MG63 (cell line): ENCODE measurements around the gene ELL. TPM values are rescaled to one million over a fixed set of nuclear protein-coding genes. Genes with fewer than 3 reads are reported as not detected.
A peak's percentile ranks its signal among the peaks of the same experiment; 100 is the strongest.

Experiments used
- DNase-seq: peaks from one replicate; pipeline ENCODE4 v3.0.0-alpha.2; 2020
- H3K27me3 ChIP-seq: fragments of 250-450 bp; sonication (Bioruptor Pico); 2 replicates; pipeline ENCODE4 v1.5.1; 2020; ENCODE audit warnings: mild to moderate bottlenecking, moderate library complexity
- H3K36me3 ChIP-seq: fragments of 250-450 bp; sonication (Bioruptor Pico); 2 replicates; pipeline ENCODE4 v1.5.1; 2020; ENCODE audit warnings: mild to moderate bottlenecking, moderate library complexity
- H3K4me3 ChIP-seq: fragments of 250-450 bp; sonication (Bioruptor Pico); 2 replicates; pipeline ENCODE4 v1.5.1; 2020; ENCODE audit warnings: mild to moderate bottlenecking, moderate library complexity
- H3K9me3 ChIP-seq: fragments of 250-450 bp; sonication (Bioruptor Pico); 2 replicates; pipeline ENCODE4 v1.5.1; 2020; ENCODE audit warnings: mild to moderate bottlenecking, moderate library complexity
- total RNA-seq: library from RNA; depleted of rRNA; stranded (reverse); fragments of >200 nt; shearing (Covaris generic); gene quantifications from 2 replicates; pipeline ENCODE4 v1.2.3, GENCODE V29; 2014; ENCODE audit warnings: low replicate concordance

ELL gene
- total RNA-seq, 1 experiment from 2014 or later: 22.1 TPM

- H3K9me3 ChIP-seq: no peaks in the 10 kb centered on the region
- H3K27me3 ChIP-seq: no peaks in the 10 kb centered on the region
- H3K36me3 ChIP-seq: peaks cover 42% of the 10 kb centered on the region
- no peak overlapping the region for H3K4me3 ChIP-seq
- DNase-seq: peak; percentile 46
Observed at GRCh38 chr19:18469069-18469846, 52.6 kb downstream of the ELL start.

DNA sequence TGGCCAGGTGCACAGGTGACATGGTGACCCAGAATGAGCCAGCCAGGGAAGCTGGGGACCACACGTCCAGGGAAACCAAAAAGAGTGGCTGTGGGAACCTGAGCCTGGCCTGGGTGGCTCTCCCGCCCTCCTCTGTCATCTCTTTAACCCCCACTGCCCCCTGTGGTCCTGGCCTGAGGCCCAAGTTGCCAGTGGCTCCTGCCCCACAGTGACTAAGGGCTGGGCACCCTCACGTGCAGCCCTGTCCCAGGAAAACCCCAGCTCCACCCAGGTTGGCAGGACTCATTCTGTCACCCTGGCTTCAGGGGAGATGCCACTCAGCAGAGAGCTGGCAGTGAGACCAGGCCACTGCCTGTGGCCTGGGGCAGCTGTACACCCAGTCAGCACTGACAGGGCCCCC, 53.4 kb downstream of the ELL start:
- H3K27me3 ChIP-seq: no peaks in the 10 kb centered on the region
- peak; percentile 70 for DNase-seq
- H3K4me3 ChIP-seq: no peak overlapping the region
- H3K9me3 ChIP-seq: no peaks in the 10 kb centered on the region
- H3K36me3 ChIP-seq: peaks cover 48% of the 10 kb centered on the region

DNA sequence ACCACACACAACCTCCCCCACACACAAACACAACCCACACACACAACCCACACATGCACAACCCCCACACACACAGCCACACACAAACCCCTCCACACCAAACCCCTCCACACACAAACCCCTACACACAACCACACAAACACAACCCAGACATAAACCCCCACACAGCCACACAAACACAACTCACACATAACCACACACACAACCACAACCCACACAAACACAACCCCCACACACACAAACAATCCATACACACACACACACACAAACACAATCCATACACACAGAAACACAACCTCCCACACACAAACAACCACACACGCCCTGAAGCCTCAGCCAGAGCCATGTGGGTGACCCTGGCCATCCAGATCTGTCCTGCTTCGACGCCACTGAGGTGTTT, 53.9 kb downstream of the ELL start:
- no peak for DNase-seq
- H3K36me3 ChIP-seq: peaks cover 50% of the 10 kb centered on the region
- H3K4me3 ChIP-seq: no peak overlapping the region

DNA sequence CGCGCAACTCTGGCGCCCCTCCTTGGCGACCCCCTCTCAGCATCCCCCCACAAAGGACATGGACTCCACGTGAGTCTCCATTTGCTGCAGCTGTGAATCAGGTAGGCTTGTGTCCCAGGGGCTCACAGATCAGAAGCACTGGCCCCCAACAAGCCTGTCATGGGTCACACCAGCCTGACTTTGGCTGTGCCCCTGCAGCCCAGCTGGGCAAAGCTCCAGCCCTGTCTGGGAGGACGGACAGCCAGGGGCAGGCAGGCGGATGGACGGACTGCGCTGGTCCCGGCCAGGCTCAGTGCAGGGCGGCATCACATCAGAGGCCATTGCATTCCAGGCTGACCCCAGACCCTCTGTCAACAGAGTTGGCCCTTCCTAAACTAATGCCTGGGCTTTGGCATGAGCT, 55.5 kb downstream of the ELL start:
- DNase-seq: no peak
- Histone ChIP-seq H3K4me3 (no peak overlapping the region), H3K36me3 (peaks cover 52% of the 10 kb centered on the region)

More for the DNA sequence above, 53.9 kb downstream of the ELL start:
- H3K9me3 ChIP-seq: no peaks in the 10 kb centered on the region
- no peaks in the 10 kb centered on the region for H3K27me3 ChIP-seq

GRCh38 chr19:18465964-18466339, 55.9 kb downstream of the ELL start:
- Histone ChIP-seq H3K27me3 (no peaks in the 10 kb centered on the region), H3K4me3 (no peak overlapping the region), H3K36me3 (peaks cover 52% of the 10 kb centered on the region), H3K9me3 (no peaks in the 10 kb centered on the region)
- no peak for DNase-seq

More for the DNA sequence above, 55.5 kb downstream of the ELL start:
- no peaks in the 10 kb centered on the region for H3K27me3 ChIP-seq
- H3K9me3 ChIP-seq: no peaks in the 10 kb centered on the region

- Histone ChIP-seq H3K9me3 (no peaks in the 10 kb centered on the region), H3K4me3 (no peak overlapping the region), H3K27me3 (no peaks in the 10 kb centered on the region), H3K36me3 (peaks cover 52% of the 10 kb centered on the region)
- no peak for DNase-seq
Observed at GRCh38 chr19:18465214-18465963, 56.5 kb downstream of the ELL start.

DNA sequence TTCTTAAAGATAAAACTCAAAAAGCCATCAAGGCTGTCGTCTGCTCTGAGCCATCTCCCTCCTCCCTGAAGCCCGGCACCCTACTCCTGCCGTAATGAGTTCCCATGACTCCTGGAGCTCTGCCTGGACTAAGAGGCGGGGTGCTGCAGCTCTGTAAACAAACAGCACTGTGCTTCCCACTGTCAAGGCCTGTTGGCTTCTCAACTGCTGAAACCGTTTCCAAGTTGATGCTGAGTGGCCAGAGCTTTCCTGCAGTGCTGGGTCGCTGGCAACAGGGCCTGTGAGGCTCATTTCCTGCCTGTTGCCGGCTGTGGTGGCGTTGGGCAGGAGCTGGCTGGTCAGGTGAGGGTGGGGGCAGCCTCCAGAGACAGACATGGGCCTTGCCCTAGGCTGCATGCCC, 57.2 kb downstream of the ELL start:
- Histone ChIP-seq H3K27me3 (no peaks in the 10 kb centered on the region), H3K9me3 (no peaks in the 10 kb centered on the region), H3K36me3 (peaks cover 49% of the 10 kb centered on the region), H3K4me3 (no peak overlapping the region)
- peak; percentile 99 for DNase-seq

- DNase-seq: no peak
- peaks cover 73% of the 10 kb centered on the region for H3K36me3 ChIP-seq
Observed at GRCh38 chr19:18461471-18461870, 60.4 kb downstream of the ELL start.

GRCh38 chr19:18460900-18461299, 61.0 kb downstream of the ELL start:
- Histone ChIP-seq H3K36me3 (peaks cover 78% of the 10 kb centered on the region), H3K9me3 (0 out of 2 replicates have a peak, but pooled peaks cover 3% of the 10 kb centered on the region), H3K27me3 (no peaks in the 10 kb centered on the region), H3K4me3 (no peak overlapping the region)
- peak; percentile 54 for DNase-seq

More at GRCh38 chr19:18461471-18461870, 60.4 kb downstream of the ELL start:
- H3K4me3 ChIP-seq: no peak overlapping the region
- 0 out of 2 replicates have a peak, but pooled peaks cover 3% of the 10 kb centered on the region for H3K9me3 ChIP-seq
- no peaks in the 10 kb centered on the region for H3K27me3 ChIP-seq

- H3K27me3 ChIP-seq: no peaks in the 10 kb centered on the region
- H3K9me3 ChIP-seq: 0 out of 2 replicates have a peak, but pooled peaks cover 3% of the 10 kb centered on the region
- H3K4me3 ChIP-seq: no peak overlapping the region
- no peak for DNase-seq
- peaks cover 73% of the 10 kb centered on the region for H3K36me3 ChIP-seq
Observed at GRCh38 chr19:18457483-18458331, 64.2 kb downstream of the ELL start.

DNA sequence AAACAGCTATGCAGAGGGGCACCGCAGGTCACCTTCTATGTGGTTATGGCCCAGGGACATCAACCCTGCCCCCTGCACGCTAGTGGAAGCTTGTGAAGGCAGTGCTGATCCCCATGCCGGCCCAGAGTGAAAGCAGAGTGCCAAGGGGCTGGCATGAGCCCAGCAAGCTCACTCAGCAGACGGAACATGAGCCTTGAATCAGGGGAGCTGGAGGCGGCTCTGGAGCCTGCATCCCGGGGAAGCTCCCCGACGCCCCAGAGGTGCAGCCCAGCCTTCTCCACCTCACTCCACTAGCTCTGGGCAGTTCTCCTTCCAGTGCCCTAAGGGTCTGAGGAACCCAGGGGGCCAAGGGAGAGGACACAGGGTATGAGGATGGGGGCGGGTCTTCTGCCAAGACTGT, 64.9 kb downstream of the ELL start:
- 0 out of 2 replicates have a peak, but pooled peaks cover 3% of the 10 kb centered on the region for H3K9me3 ChIP-seq
- H3K36me3 ChIP-seq: peaks cover 75% of the 10 kb centered on the region
- H3K4me3 ChIP-seq: no peak overlapping the region
- DNase-seq: peak; percentile 93
- no peaks in the 10 kb centered on the region for H3K27me3 ChIP-seq

GRCh38 chr19:18456279-18456678, 65.6 kb downstream of the ELL start:
- Histone ChIP-seq H3K27me3 (no peaks in the 10 kb centered on the region), H3K36me3 (peaks cover 75% of the 10 kb centered on the region), H3K9me3 (0 out of 2 replicates have a peak, but pooled peaks cover 3% of the 10 kb centered on the region), H3K4me3 (no peak overlapping the region)
- no peak for DNase-seq

DNA sequence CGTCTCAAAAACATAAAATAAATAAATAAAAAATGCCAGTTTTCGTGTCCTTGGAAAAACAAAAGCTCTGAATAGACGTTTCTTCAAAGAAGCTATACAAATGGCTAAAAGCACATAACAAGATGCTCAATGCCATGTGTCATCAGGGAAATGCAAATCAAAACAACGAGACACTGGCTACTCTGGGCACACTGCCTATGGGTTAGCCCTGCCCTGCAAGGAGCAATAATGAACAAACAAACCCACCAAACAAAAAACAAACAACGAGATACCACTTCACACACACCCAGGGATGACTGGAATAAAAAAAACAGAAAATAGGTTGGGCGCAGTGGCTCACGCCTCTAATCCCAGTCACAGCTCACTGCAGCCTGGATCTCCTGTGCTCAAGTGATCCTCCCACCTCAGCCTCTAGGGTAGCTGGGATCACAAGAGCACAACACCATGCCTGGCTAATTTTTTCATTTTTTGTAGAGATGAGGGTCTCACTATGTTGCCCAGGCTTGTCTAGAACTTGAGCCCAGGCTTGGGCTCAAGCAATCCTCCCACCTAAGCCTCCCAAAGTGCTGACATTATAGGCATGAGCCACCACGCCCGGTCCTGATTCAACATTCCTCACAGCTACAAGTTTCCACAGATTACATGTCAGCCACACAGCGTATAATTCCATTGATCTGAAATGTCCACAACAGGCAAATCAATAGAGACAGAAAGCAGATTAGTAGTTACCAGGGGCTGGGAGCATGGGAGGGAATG, 68.4 kb downstream of the ELL start:
- peaks cover 78% of the 10 kb centered on the region for H3K36me3 ChIP-seq
- peak; percentile 92 for DNase-seq

DNA sequence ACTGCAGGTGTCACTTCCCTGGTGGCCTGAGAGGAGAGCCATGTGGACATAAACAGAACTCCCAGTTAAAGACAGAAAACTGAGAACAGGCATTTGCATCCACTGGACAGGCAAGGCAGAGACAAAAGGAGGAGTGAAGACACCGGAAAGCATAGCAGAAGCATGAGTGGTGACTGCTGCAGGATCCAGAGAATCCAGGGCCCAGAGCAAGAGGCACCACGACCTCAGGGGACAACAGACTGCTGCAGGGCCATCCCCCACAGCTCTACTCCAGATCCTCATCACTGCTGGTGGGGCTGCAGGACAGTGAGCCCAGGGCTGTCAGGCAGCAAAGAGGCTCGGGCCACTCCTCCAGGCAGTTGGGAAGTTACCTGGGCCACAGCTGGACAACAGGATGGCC, 69.5 kb downstream of the ELL start:
- Histone ChIP-seq H3K27me3 (no peaks in the 10 kb centered on the region), H3K9me3 (no peaks in the 10 kb centered on the region), H3K4me3 (no peak overlapping the region), H3K36me3 (peaks cover 72% of the 10 kb centered on the region)
- DNase-seq: no peak

More for the DNA sequence above, 68.4 kb downstream of the ELL start:
- Histone ChIP-seq H3K27me3 (no peaks in the 10 kb centered on the region), H3K9me3 (no peaks in the 10 kb centered on the region), H3K4me3 (no peak overlapping the region)

GRCh38 chr19:18450931-18451836, 70.7 kb downstream of the ELL start:
- peak; percentile 78 for DNase-seq
- no peaks in the 10 kb centered on the region for H3K9me3 ChIP-seq
- H3K27me3 ChIP-seq: no peaks in the 10 kb centered on the region
- peaks cover 75% of the 10 kb centered on the region for H3K36me3 ChIP-seq
- no peak overlapping the region for H3K4me3 ChIP-seq
